Esophagus muscularis mucosa (tissue), 4 donors: ENCODE measurements around the gene SPTBN4. TPM values are rescaled to one million over a fixed set of nuclear protein-coding genes. Genes with fewer than 3 reads are reported as not detected.
A peak's percentile ranks its signal among the peaks of the same experiment; 100 is the strongest.

ENCODE experiments used
- DNase-seq: peaks from one replicate; pipeline ENCODE4 v3.0.0-alpha.2; 2017; ENCODE audit errors: extremely low spot score
- H3K27ac ChIP-seq, 4 donors: fragments of 200-600 bp; sonication (generic); replicated peaks in 1 of 4; 1 replicate in 3 of 4; 2 replicates in 1 of 4; pipeline ENCODE4 v1.5.1; 2016 to 2019; ENCODE audit warnings: mild to moderate bottlenecking in 1 of 4
- H3K27me3 ChIP-seq, 4 donors: fragments of 200-600 bp; sonication (generic); one replicate each; pipeline versions ENCODE4 v1.5.1 to v1.6.0; 2016 to 2019
- H3K36me3 ChIP-seq, 4 donors: fragments of 200-600 bp; sonication (generic); one replicate each; pipeline ENCODE4 v1.5.1; 2016 to 2019
- H3K4me1 ChIP-seq, 4 donors: fragments of 200-600 bp; sonication (generic); one replicate each; pipeline ENCODE4 v1.5.1; 2016 to 2019
- H3K4me3 ChIP-seq, 4 donors: fragments of 200-600 bp; sonication (generic); 1 replicate in 2 of 4; 2 replicates in 2 of 4; pipeline ENCODE4 v1.5.1; 2016 to 2019; ENCODE audit warnings: mild to moderate bottlenecking in 4 of 4, moderate library complexity in 1 of 4
- H3K9me3 ChIP-seq, 4 donors: fragments of 200-600 bp; sonication (generic); 1 replicate in 3 of 4; 2 replicates in 1 of 4; pipeline ENCODE4 v1.5.1; 2016 to 2019
- CTCF ChIP-seq, 3 experiments: fragments of 200-600 bp in 2 of 3; fragments of 450-650 bp in 1 of 3; sonication (generic) in 2 of 3; IDR thresholded peaks; one replicate each; pipeline ENCODE4 v1.5.1; 2017 to 2019; ENCODE audit warnings: antibody characterized with exemption in 3 of 3, mild to moderate bottlenecking in 2 of 3, moderate library complexity in 1 of 3
- EP300 ChIP-seq: sonication (generic); formaldehyde crosslinking; IDR thresholded peaks from one replicate; pipeline ENCODE4 v1.6.1; 2017; ENCODE audit warnings: antibody characterized with exemption
- POLR2A ChIP-seq: fragments of 450-650 bp; IDR thresholded peaks from one replicate; pipeline ENCODE4 v1.6.1; 2017; ENCODE audit warnings: antibody characterized with exemption, moderate library complexity, mild to moderate bottlenecking, low read depth
- POLR2AphosphoS5 ChIP-seq, 2 donors: sonication (generic); formaldehyde crosslinking; IDR thresholded peaks; one replicate each; pipeline ENCODE4 v1.6.1; 2017; ENCODE audit warnings: antibody characterized with exemption in 2 of 2
- WGBS: methylation state at CpG from one replicate; pipeline ENCODE4 v1.1.5; 2018; 5-methylcytosine and 5-hydroxymethylcytosine counted together
- intact Hi-C: fragments of 100-400 bp; cut with DNase I; formaldehyde crosslinking; loops from one replicate; pipeline ENCODE4 v1.15.1; 2023
- total RNA-seq, 4 donors: library from RNA; depleted of rRNA; stranded (reverse); fragments of >200 nt; gene quantifications; one replicate each; pipeline versions ENCODE4 v1.1.0 to v1.2.1, GENCODE V29; 2016

SPTBN4 gene
- total RNA-seq, 4 donors from 2014 or later, result 2.1 to 6.4 (median 5.8) TPM

- intact Hi-C loops, result no loop called here
- no peak for DNase-seq
- H3K4me3 ChIP-seq, result peak overlapping the region; percentile 65 to 100 (median 82)
- peaks cover 9 to 36% (median 30%) of the 10 kb centered on the region in 4 donors for H3K36me3 ChIP-seq
- H3K9me3 ChIP-seq, result no peaks in the 10 kb centered on the region
- TF ChIP-seq CTCF (IDR thresholded peaks at IDR 0.05), result no peak
- TF ChIP-seq EP300, result no peak
- TF ChIP-seq POLR2AphosphoS5 (IDR thresholded peaks at IDR 0.05), result no peak
- no peak for TF ChIP-seq POLR2A
- H3K4me1 ChIP-seq, result peaks cover 26 to 47% (median 39%) of the 10 kb centered on the region in 4 donors
- H3K27me3 ChIP-seq, result no peaks in the 10 kb centered on the region
- 14% methylated on average over 20 of the region's 22 CpGs for WGBS
- H3K27ac ChIP-seq, result peak overlapping the region; percentile 90 to 99 (median 98)
Observed at GRCh38 chr19:40442328-40443130, 24.3 kb upstream of the SPTBN4 start.

DNA sequence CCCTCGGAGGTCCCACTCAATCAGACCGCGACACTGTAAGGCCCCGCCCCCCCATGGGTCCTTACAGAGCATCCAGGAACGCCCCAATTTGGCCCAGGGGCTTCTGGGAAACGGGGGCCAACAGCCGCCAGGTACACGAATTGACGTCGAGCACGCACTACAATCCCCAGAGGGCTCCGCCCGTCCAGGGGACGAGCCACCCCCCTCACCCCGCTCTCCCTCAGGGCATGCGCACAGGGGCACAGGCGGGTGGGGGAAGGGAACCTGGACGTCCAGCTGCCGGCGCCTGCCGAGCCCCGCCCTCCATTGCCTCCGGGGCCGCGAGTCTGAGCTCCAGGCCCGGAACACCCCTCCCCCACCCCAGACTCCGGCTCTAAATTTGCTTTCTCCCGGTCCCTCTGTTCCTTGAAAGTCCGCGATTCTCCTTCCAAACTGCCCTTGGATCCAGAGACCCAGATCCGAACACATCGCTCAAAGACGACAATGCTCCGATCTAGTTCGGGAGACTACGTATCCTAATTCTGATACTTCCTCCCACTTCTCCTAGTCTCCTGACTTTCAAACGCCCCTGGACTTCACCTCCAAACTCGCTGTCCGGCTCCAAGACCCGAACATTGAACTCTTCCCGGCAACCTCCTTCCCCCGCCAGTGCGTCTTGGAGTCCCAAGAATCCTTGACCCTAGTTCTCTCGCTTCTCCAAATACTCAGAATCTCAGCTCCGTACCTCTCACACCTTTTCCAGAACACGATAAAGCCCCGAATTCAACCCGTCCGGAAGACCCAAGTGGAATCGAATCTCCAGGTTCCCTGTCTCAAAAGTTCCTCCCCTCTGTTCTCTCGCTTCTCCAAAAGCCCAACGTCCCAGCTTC lies 23.4 kb upstream of the SPTBN4 start:
- H3K4me1 ChIP-seq, result peaks cover 26 to 47% (median 39%) of the 10 kb centered on the region in 4 donors
- no peaks in the 10 kb centered on the region for H3K27me3 ChIP-seq
- H3K27ac ChIP-seq, result peak overlapping the region; percentile 90 to 99 (median 98)
- no peaks in the 10 kb centered on the region for H3K9me3 ChIP-seq
- under 1% methylated on average over 31 of the region's 52 CpGs for WGBS
- H3K36me3 ChIP-seq, result peaks cover 13 to 44% (median 38%) of the 10 kb centered on the region in 4 donors
- intact Hi-C loops, result no loop called here
- H3K4me3 ChIP-seq, result peak overlapping the region; percentile 65 to 100 (median 82)
- TF ChIP-seq EP300 (peak; percentile 65), CTCF (IDR thresholded peaks at IDR 0.05) (no peak), POLR2AphosphoS5 (IDR thresholded peaks at IDR 0.05) (peak; percentile 91 to 99), POLR2A (peak; percentile 56)
- DNase-seq, result peak; percentile 100

DNA sequence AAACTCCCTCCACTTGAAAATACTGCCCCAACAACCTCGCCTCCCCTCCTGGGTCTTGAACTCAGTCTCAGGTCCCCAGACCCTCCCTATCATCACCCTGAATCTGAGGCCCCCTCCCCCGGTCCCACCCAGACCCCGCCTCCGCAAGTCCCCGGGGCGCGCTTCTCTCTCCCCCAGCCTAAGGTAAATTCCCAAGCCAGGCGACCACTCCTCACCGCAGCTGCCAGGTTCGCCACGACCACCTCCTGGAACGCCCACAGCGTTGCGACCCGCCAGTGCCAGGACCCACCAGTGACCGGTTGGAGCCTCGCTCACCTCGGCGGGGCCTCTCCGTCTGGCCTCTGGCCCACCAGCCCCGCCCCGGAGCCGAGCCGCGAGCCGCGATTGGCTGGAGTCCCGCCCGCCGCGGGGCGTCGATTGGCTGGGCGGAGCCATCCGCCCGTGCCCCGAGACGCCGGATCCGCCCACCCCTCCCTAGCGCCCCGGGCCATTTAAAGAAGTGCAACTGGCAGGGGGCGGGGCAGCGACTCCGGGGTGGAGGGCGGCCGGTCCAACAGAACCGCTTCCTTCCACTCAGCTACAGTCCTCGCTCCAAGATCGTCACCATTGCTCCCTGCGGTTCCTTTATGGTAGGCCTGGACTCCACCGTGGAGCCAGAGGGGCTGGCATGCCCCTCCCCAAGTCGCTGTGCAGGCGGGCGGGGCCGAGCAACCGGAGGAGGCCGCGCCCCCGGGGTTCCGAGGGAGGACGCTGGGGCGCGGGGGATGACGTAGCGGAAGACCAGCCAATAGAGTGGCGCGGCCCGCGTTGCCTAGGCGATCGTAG lies 22.6 kb upstream of the SPTBN4 start, which contains the start of gene SERTAD3:
Gene SERTAD3, minus strand, starts transcription at position 336 of the 825 bp plus-strand sequence. CDS start 2,255 bp downstream, outside the sequence.
- H3K27me3 ChIP-seq, result no peaks in the 10 kb centered on the region
- peak within 1 kb of the TSS; percentile 90 to 99 (median 98) for H3K27ac ChIP-seq
- H3K36me3 ChIP-seq, result peaks cover 17 to 52% (median 47%) of the 10 kb centered on the region in 4 donors
- H3K4me3 ChIP-seq, result peak within 1 kb of the TSS; percentile 65 to 100 (median 82)
- TF ChIP-seq CTCF (IDR thresholded peaks at IDR 0.05) (no peak), POLR2A (peak; percentile 98), EP300 (no peak), POLR2AphosphoS5 (IDR thresholded peaks at IDR 0.05) (peak; percentile 98 to 99)
- intact Hi-C loops, result loop anchor here (1.0 kb wide), 1 partner anchor 23 kb away; no protein-coding TSS in a partner anchor
- peak; percentile 99 for DNase-seq
- WGBS, result 3% methylated on average over 10 of the region's 72 CpGs
- peaks cover 26 to 43% (median 39%) of the 10 kb centered on the region in 4 donors for H3K4me1 ChIP-seq
- H3K9me3 ChIP-seq, result no peaks in the 10 kb centered on the region

DNA sequence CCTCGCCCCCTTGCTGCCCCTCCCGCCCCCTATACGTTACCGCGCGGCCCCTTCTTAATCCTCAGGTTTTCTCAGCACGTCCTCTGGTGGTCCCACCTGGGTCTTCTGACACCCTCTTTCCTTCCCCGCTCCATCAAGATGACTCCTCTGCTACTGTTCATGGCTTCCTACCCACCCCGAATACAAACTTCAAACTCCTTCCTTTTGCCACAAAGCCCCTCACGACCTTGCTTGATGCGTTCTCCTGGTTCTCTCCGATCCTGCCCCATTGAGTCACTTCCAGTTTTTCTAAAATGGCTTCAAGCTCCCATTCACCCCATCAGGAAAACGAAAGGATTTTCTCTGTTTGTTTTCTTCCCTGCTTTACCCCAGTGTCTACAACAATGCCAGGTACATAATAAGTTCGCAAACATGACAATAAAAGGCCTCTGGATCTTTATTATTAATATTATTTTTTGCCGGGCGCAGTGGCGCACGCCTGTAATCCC lies 21.9 kb upstream of the SPTBN4 start:
- no peaks in the 10 kb centered on the region for H3K9me3 ChIP-seq
- H3K4me3 ChIP-seq, result peak overlapping the region; percentile 65 to 100 (median 82)
- 19% methylated on average over 17 of the region's 18 CpGs for whole genome bisulfite sequencing
- H3K36me3 ChIP-seq, result peaks cover 17 to 59% (median 53%) of the 10 kb centered on the region in 4 donors
- H3K27me3 ChIP-seq, result no peaks in the 10 kb centered on the region
- intact Hi-C loops, result loop anchor here (1.0 kb wide), 1 partner anchor 24 kb away; no protein-coding TSS in a partner anchor
- no peak for DNase-seq
- peak overlapping the region; percentile 90 to 99 (median 98) for H3K27ac ChIP-seq
- peaks cover 26 to 38% (median 37%) of the 10 kb centered on the region in 4 donors for H3K4me1 ChIP-seq
- TF ChIP-seq CTCF (IDR thresholded peaks at IDR 0.05) (peak in 2 of 3 experiments; percentile 50 to 53), POLR2AphosphoS5 (IDR thresholded peaks at IDR 0.05) (no peak)
